B cell (primary cell): ENCODE data around the gene CDKN1B. TPM values are rescaled to one million over a fixed set of nuclear protein-coding genes. Genes with fewer than 3 reads are reported as not detected.

Experiments
- ATAC-seq: fragments of 200-7000 bp; cut with Tn5 transposase; one replicate; pipeline ENCODE4 v1.10.0; 2021; ENCODE audit warnings: low read depth, mild to moderate bottlenecking, moderate number of reproducible peaks, moderate library complexity
- CTCF ChIA-PET: fragments of 350-600 bp; sonication (Branson Sonifier 250); formaldehyde crosslinking; loops from one replicate; lab custom pipeline; 2021; ENCODE audit warnings: antibody characterized with exemption, inconsistent platforms; lab: Charles Lee
- POLR2A ChIA-PET: fragments of 350-600 bp; sonication (Branson Sonifier 250); formaldehyde crosslinking; loops from one replicate; lab custom pipeline; 2021; ENCODE audit warnings: antibody characterized with exemption; lab: Charles Lee
- DNase-seq: peaks from one replicate; pipeline ENCODE4 v3.0.0; 2013
- H2AFZ ChIP-seq: 2 replicates; pipeline ENCODE4 v1.6.1; 2012; ENCODE audit warnings: mild to moderate bottlenecking, low read depth, low read length; ENCODE audit not compliant: insufficient read depth, poor library complexity, severe bottlenecking
- H3K27ac ChIP-seq, 2 donors: 1 replicate in 1 of 2; 2 replicates in 1 of 2; pipeline ENCODE4 v1.5.1; 2012 to 2013; ENCODE audit warnings: low read length in 2 of 2, mild to moderate bottlenecking in 2 of 2, moderate library complexity in 1 of 2
- H3K27me3 ChIP-seq, 4 experiments: fragments of 200-600 bp in 1 of 4; sonication (generic) in 1 of 4; replicated peaks in 1 of 4; 1 replicate in 2 of 4; 2 replicates in 2 of 4; pipeline versions ENCODE4 v1.6.1 to v1.7.0; 2013 to 2016; ENCODE audit warnings: low read length in 3 of 4, mild to moderate bottlenecking in 2 of 4, mixed read lengths in 1 of 4, moderate library complexity in 1 of 4; ENCODE audit not compliant: insufficient read depth in 4 of 4, control insufficient read depth in 3 of 4; ENCODE audit errors: control extremely low read depth in 1 of 4
- H3K36me3 ChIP-seq, 2 experiments: replicated peaks in 1 of 2; 1 replicate in 1 of 2; 2 replicates in 1 of 2; pipeline versions ENCODE4 v1.6.1 to v1.7.1; 2013; ENCODE audit warnings: low read length in 1 of 2; ENCODE audit not compliant: insufficient read depth in 2 of 2, control insufficient read depth in 1 of 2; ENCODE audit errors: control extremely low read depth in 1 of 2, extremely low read depth in 1 of 2
- H3K4me1 ChIP-seq, 2 donors: fragments of 200-600 bp in 1 of 2; sonication (generic) in 1 of 2; 1 replicate in 1 of 2; 2 replicates in 1 of 2; pipeline versions ENCODE4 v1.5.1 to v1.6.1; 2013 to 2017; ENCODE audit warnings: low read length in 2 of 2; ENCODE audit not compliant: control insufficient read depth in 2 of 2, insufficient read depth in 2 of 2
- H3K4me2 ChIP-seq: replicated peaks from 2 replicates; pipeline ENCODE3; 2012; ENCODE audit warnings: mild to moderate bottlenecking, low read depth, low read length; ENCODE audit not compliant: poor library complexity, severe bottlenecking
- H3K4me3 ChIP-seq, 5 experiments: fragments of 200-600 bp in 1 of 5; sonication (generic) in 1 of 5; 1 replicate in 3 of 5; 2 replicates in 2 of 5; pipeline versions ENCODE4 v1.5.1 to v1.7.0; 2011 to 2016; ENCODE audit warnings: low read length in 4 of 5, mild to moderate bottlenecking in 4 of 5, low read depth in 2 of 5, control low read depth in 1 of 5, moderate library complexity in 1 of 5; ENCODE audit not compliant: insufficient read depth in 1 of 5; ENCODE audit errors: control extremely low read depth in 1 of 5, extremely low read depth in 1 of 5
- H3K79me2 ChIP-seq: fragments of 200-600 bp; sonication (generic); one replicate; pipeline ENCODE4 v1.6.0; 2016; ENCODE audit warnings: low read length; ENCODE audit not compliant: control insufficient read depth, insufficient read depth
- H3K9ac ChIP-seq: fragments of 200-600 bp; sonication (generic); 2 replicates; pipeline ENCODE4 v1.6.1; 2017; ENCODE audit warnings: mild to moderate bottlenecking, low read length, moderate library complexity
- H3K9me3 ChIP-seq, 3 donors: one replicate each; pipeline versions ENCODE4 v1.6.1 to v1.7.1; 2013; ENCODE audit warnings: low read length in 2 of 3; ENCODE audit not compliant: control insufficient read depth in 2 of 3, insufficient read depth in 1 of 3; ENCODE audit errors: control extremely low read depth in 1 of 3
- H4K20me1 ChIP-seq: 2 replicates; pipeline ENCODE4 v1.6.0; 2012; ENCODE audit warnings: mild to moderate bottlenecking, low read length; ENCODE audit not compliant: insufficient read depth, control insufficient read depth, poor library complexity, severe bottlenecking
- H3K27ac Mint-ChIP-seq: one replicate; pipeline ENCODE4 v1.8.0; 2021; ENCODE audit warnings: mixed read lengths
- H3K27me3 Mint-ChIP-seq: one replicate; pipeline ENCODE4 v1.8.0; 2021; ENCODE audit warnings: mixed read lengths
- H3K4me1 Mint-ChIP-seq: one replicate; pipeline ENCODE4 v1.8.0; 2021; ENCODE audit warnings: mixed read lengths
- H3K4me3 Mint-ChIP-seq: one replicate; pipeline ENCODE4 v1.8.0; 2021; ENCODE audit warnings: mixed read lengths
- H3K9me3 Mint-ChIP-seq: one replicate; pipeline ENCODE4 v1.8.0; 2022; ENCODE audit warnings: mixed read lengths; ENCODE audit not compliant: insufficient read depth
- CTCF ChIP-seq: fragments of 200-600 bp; IDR thresholded peaks from one replicate; pipeline ENCODE4 v1.8.0; 2022; ENCODE audit warnings: antibody characterized with exemption, mild to moderate bottlenecking
- EZH2 ChIP-seq: IDR thresholded peaks from 2 replicates; pipeline ENCODE4 v1.6.1; 2012; ENCODE audit warnings: borderline replicate concordance, low read depth, mild to moderate bottlenecking, moderate library complexity, low read length; ENCODE audit not compliant: insufficient read depth, poor library complexity, severe bottlenecking
- WGBS: methylation state at CpG from one replicate; pipeline ENCODE4 v1.1.5; 2013; ENCODE audit warnings: missing lambda C conversion rate; ENCODE audit not compliant: insufficient coverage; 5-methylcytosine and 5-hydroxymethylcytosine counted together
- intact Hi-C: fragments of 100-400 bp; cut with micrococcal nuclease; formaldehyde crosslinking; loops from one replicate; pipeline ENCODE4 v1.10.0; 2022
- polyA plus RNA-seq: library from polyadenylated mRNA; depleted of rRNA; stranded (reverse); fragments of >200 nt; gene quantifications from 2 replicates; pipeline ENCODE4 v1.2.3, GENCODE V29; 2012
- total RNA-seq, 2 donors: library from RNA; stranded (reverse); fragments of 120-200 nt in 1 of 2; gene quantifications; 1 replicate in 1 of 2; 2 replicates in 1 of 2; pipeline versions ENCODE4 v1.2.3 to v1.2.4, GENCODE V29; 2013 to 2022

Gene CDKN1B
- total and polyA plus RNA-seq, 2 donors (not counting 1 experiment from before 2014, with no cell fraction given) = 77.4 to 149 TPM

GRCh38 chr12:12755923-12756322 lies 38.8 kb downstream of the CDKN1B start:
- no peaks in the 10 kb centered on the region for H3K4me1 ChIP-seq
- peaks cover 2% of the 10 kb centered on the region for H3K79me2 ChIP-seq
- Mint-ChIP-seq H3K9me3 (no peaks in the 10 kb centered on the region), H3K27me3 (no peaks in the 10 kb centered on the region), H3K4me3 (no peak overlapping the region), H3K4me1 (peaks cover 2% of the 10 kb centered on the region), H3K27ac (no peak overlapping the region)
- H3K4me3 ChIP-seq = no peak overlapping the region
- intact Hi-C loops = no loop called here
- no peak overlapping the region for H3K27ac ChIP-seq
- H3K27me3 ChIP-seq = no peaks in the 10 kb centered on the region
- no peak overlapping the region for H3K4me2 ChIP-seq
- 87% methylated on average over 3 of the region's 5 CpGs for WGBS
- TF ChIP-seq CTCF (no peak), EZH2 (no peak)
- H3K36me3 ChIP-seq = no peaks in the 10 kb centered on the region
- no peak overlapping the region for H3K9ac ChIP-seq
- H3K9me3 ChIP-seq = no peaks in the 10 kb centered on the region
- no peak for DNase-seq
- ATAC-seq = no peak
- ChIA-PET POLR2A (no interaction called here), CTCF (interaction anchor here (0.7 to 1.6 kb wide), 2 partner anchors 19 to 1412 kb away, joined by 3 to 5 read pairs; no protein-coding TSS in a partner anchor)
- H2AFZ ChIP-seq = no peak overlapping the region
- H4K20me1 ChIP-seq = no peaks in the 10 kb centered on the region

- Mint-ChIP-seq H3K4me3 (no peak overlapping the region), H3K27me3 (no peaks in the 10 kb centered on the region), H3K9me3 (no peaks in the 10 kb centered on the region), H3K27ac (no peak overlapping the region), H3K4me1 (peaks cover 2% of the 10 kb centered on the region)
- no peaks in the 10 kb centered on the region for H3K9me3 ChIP-seq
- ChIA-PET POLR2A (no interaction called here), CTCF (interaction anchor here (1.6 kb wide), 1 partner anchor 20 kb away, joined by 5 read pairs; no protein-coding TSS in a partner anchor)
- ATAC-seq = no peak
- H3K4me2 ChIP-seq = no peak overlapping the region
- DNase-seq = no peak
- H3K4me1 ChIP-seq = no peaks in the 10 kb centered on the region
- no peak overlapping the region for H2AFZ ChIP-seq
- peaks cover 3% of the 10 kb centered on the region for H3K79me2 ChIP-seq
- no peaks in the 10 kb centered on the region for H3K27me3 ChIP-seq
- TF ChIP-seq EZH2 = no peak
- TF ChIP-seq CTCF = no peak
- H3K4me3 ChIP-seq = no peak overlapping the region
- H4K20me1 ChIP-seq = no peaks in the 10 kb centered on the region
- no peak overlapping the region for H3K27ac ChIP-seq
- WGBS = 9% methylated on average over 2 of the region's 2 CpGs
- H3K36me3 ChIP-seq = no peaks in the 10 kb centered on the region
- no peak overlapping the region for H3K9ac ChIP-seq
- intact Hi-C loops = no loop called here
These were observed 40.0 kb downstream of the CDKN1B start for GRCh38 chr12:12757121-12757520.
